ENCODE measurements around the gene RHPN2. TPM values are rescaled to one million over a fixed set of nuclear protein-coding genes. Genes with fewer than 3 reads are reported as not detected.

RHPN2 gene
- total RNA-seq = under 1 TPM; 0.31 to 0.75 TPM

DNA sequence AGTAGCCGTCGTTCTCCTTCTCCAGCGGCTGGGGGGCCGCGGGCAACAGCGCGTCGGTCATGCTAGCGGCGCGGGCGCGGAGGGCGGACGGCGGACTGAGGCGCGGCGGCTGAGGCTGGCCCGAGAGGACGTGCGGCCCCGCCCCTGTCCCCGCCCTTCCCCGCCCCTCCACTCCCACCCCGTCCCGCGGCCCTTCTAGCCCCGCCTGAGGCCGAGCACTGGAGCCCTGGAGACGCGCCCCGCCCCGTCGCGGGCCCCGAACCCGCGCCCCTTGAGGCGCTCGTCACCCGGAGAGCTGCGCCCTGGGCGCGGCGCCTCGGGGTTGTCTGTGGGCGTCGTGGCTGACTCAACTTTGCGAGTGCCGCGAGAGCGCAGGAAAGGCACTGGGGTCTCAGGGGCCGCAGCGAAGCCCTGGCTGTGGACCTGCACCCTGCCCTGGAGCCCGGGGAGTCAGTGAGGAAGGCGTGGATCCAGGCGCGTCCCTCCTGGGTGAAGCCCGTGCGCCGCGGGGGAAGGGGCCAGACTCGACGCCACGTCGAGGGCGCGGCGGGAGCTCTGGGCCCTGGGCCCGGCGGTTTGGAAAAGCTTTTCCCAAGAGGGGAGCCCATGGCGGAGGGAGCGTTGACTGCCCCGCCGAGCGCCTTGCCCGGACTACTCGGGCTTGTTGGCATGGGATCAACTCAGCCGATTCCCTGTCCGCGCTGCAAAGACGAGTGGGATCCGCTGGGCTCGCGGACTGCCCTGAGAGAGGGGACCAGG is at the start of gene RHPN2:
RHPN2 (minus strand) TSS at position 97 of the 759 bp plus-strand sequence; CDS start at position 61, 36 bp downstream.
- H3K4me3 Mint-ChIP-seq = peak within 1 kb of the TSS; percentile 22
- peak; percentile 86 to 90 for ATAC-seq
- H3K27me3 Mint-ChIP-seq = peaks cover 12 to 17% of the 10 kb centered on the region in 2 donors
- DNase-seq (ENCODE audit: low spot score) = no peak
- H3K4me1 Mint-ChIP-seq (ENCODE audit: low read depth in 2 of 2) = no peaks in the 10 kb centered on the region
- no peaks in the 10 kb centered on the region for H3K9me3 Mint-ChIP-seq
- no peak within 1 kb of the TSS for H3K27ac Mint-ChIP-seq
- no peaks in the 10 kb centered on the region for H3K36me3 Mint-ChIP-seq

DNA sequence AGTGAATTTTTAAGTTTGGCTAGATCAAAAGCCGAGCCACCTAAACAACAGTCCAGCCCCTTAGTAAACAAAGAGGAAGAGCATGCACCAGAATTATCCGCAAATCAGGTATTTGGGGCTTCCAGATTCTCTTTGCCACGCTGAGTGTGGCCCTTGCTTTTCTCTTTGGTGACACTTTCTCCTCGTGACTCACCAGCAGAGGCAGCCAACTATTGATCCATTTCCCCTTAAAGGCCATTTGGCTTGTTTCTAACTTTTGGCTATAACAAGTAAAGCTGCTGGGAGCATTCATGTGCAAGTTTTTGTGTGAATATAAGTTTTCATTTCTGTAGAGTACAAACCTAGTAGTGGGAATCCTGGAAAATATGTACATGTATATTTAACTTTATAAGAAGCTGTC is 49.6 kb upstream of the RHPN2 start:
- no peaks in the 10 kb centered on the region for H3K9me3 Mint-ChIP-seq
- no peak overlapping the region for H3K4me3 Mint-ChIP-seq

DNA sequence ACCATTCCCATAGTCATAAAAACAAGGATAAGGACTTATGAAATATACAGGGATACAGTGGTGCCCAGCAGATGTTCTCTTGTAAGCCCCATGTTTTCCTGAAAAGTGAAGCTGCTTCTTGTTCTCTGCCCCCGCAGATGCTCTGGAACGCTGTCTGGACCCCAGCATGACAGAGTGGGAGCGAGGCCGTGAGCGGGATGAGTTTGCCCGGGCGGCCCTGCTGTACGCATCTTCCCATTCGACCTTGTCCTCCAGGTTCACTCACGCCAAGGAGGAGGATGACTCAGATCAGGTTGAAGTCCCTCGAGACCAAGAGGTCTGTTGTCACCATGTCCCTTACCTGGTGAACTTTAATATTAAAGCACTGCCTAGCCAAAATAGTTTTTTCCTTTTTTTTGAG is 46.9 kb upstream of the RHPN2 start:
- Mint-ChIP-seq H3K9me3 (no peaks in the 10 kb centered on the region), H3K4me3 (no peak overlapping the region), H3K27me3 (no peaks in the 10 kb centered on the region), H3K27ac (no peak overlapping the region), H3K36me3 (peaks cover 22% of the 10 kb centered on the region), H3K4me1 (ENCODE audit: low read depth in 2 of 2) (no peaks in the 10 kb centered on the region)
- DNase-seq (ENCODE audit: low spot score) = no peak
- no peak for ATAC-seq

More for the DNA sequence above, 49.6 kb upstream of the RHPN2 start:
- H3K27me3 Mint-ChIP-seq = no peaks in the 10 kb centered on the region
- DNase-seq (ENCODE audit: low spot score) (no peak), ATAC-seq (no peak)
- H3K36me3 Mint-ChIP-seq = peaks cover 29% of the 10 kb centered on the region
- no peaks in the 10 kb centered on the region for H3K4me1 Mint-ChIP-seq (ENCODE audit: low read depth in 2 of 2)
- no peak overlapping the region for H3K27ac Mint-ChIP-seq

DNA sequence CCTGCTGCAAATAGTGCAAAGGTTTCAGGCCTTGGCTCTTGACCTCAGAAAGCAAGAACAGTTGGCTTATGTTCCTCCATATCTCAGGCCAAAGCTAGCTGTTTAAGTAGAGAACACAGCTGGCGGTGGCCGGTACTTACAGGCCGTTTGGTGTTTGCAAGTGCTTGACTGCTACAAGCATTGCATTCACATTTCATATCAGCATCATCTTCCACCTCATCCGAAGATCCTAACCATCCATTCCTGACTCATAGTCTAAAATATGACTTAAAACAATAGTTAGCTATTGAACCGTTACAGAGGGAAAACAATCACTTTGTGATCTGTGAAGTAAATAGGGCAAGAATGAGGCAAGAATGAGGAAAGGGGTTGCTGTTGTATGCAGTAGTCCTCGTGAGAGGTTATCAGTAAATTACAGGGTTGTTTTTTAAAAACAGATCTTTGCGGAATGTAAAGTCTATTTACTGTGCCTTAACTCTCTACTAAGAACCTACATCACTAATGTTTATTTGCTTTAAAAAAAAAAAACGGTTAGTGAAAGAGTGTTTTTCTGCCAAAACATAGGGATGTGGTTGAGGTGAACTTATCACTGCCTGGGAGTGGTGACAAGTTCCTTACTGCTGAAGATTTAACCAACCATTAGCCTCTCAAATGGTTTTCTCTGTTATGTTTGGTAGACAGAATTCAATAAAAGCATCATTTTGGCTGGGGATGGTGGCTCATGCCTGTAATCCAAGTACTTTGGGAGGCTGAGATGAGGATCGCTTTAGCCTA is 45.6 kb upstream of the RHPN2 start:
- ATAC-seq (no peak), DNase-seq (ENCODE audit: low spot score) (no peak)
- Mint-ChIP-seq H3K27ac (no peak overlapping the region), H3K27me3 (no peaks in the 10 kb centered on the region), H3K9me3 (no peaks in the 10 kb centered on the region), H3K4me1 (ENCODE audit: low read depth in 2 of 2) (no peaks in the 10 kb centered on the region), H3K4me3 (no peak overlapping the region), H3K36me3 (peaks cover 15% of the 10 kb centered on the region)

DNA sequence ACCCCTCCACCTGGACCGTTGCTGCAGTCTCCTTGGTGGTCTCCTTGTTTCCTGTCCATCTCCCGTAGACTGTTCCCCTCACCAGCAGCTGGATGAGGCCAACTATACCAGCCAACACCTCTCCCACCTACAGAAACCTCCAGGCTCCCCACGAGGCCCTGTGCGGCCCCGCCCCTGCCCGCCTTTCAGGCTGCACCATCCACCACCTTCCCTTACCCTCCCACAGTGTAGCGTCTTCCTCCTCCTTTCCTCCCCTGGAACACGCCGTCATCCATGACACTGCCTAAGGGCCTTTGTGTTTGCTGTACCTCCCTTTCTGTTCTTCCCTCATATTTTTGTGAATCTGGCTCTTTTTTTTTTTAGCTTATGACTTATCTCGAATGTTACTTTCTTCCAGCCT is 43.5 kb upstream of the RHPN2 start:
- DNase-seq (ENCODE audit: low spot score) (no peak), ATAC-seq (no peak)
- H3K9me3 Mint-ChIP-seq = no peaks in the 10 kb centered on the region
- no peaks in the 10 kb centered on the region for H3K27me3 Mint-ChIP-seq
- H3K4me3 Mint-ChIP-seq = no peak overlapping the region
- no peak overlapping the region for H3K27ac Mint-ChIP-seq
- no peaks in the 10 kb centered on the region for H3K4me1 Mint-ChIP-seq (ENCODE audit: low read depth in 2 of 2)
- H3K36me3 Mint-ChIP-seq = peaks cover 16% of the 10 kb centered on the region

DNA sequence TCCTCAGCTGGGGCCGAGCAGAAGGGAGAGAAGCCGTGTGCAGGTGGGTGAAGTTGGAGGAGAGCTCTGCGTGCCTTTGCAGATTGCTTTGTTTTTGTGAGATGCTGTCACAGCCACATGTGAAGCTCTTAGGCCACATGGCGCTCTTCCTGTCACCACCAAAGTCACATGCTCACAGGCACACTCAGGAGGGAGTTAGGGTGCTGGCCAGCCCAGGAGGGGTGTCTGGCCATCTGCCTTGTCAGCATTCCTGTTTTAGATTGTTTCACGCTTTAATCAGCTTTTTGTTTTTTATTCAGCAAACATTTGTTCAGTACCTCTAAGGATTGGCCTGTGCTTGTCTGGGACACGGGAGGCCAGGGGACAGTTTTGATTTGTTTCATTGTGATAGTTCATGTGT is 38.2 kb upstream of the RHPN2 start:
- no peaks in the 10 kb centered on the region for H3K9me3 Mint-ChIP-seq
- H3K36me3 Mint-ChIP-seq = peaks cover 16% of the 10 kb centered on the region
- peak overlapping the region in 1 of 2 donors; percentile 19 for H3K27ac Mint-ChIP-seq
- DNase-seq (ENCODE audit: low spot score) (no peak), ATAC-seq (no peak)
- no peaks in the 10 kb centered on the region for H3K27me3 Mint-ChIP-seq
- H3K4me1 Mint-ChIP-seq (ENCODE audit: low read depth in 2 of 2) = peaks cover 0 to 3% of the 10 kb centered on the region in 2 donors
- H3K4me3 Mint-ChIP-seq = no peak overlapping the region

DNA sequence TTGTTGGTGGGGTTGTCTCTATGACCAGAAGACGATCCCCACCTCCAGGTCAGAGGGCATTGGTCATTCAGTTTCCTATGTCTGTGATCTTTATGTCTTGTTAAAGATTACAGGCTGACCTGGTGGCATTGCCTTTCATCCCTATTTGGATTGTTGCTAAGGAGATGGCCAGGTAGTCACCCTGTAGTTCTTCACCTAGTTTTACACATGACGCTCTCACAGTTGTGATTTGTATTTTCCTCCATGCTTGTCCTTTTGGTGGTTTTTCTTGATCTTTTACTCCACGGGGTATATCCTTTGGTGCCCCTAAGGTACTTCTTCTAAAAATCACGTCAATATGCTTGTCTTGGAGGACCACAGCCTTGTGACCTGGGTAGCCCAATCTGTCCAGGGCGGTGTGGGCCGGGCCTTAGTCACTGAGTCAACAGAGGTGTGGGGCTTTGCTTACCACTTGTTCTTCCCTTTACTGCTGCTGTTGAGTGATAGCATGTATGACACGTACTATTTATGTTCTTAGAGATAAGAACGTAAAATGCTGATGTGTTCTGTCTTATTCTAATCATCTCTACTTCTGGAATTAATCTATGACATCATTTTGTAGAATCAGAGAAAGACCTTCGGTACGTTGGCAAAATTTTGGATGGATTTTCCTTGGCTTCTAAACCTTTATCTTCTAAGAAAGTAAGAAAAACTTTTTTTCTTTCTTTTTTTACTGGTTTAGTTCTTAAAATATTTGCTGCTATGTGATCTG is 36.4 kb upstream of the RHPN2 start:
- H3K4me1 Mint-ChIP-seq (ENCODE audit: low read depth in 2 of 2) = peaks cover 0 to 9% of the 10 kb centered on the region in 2 donors
- peaks cover 27% of the 10 kb centered on the region for H3K36me3 Mint-ChIP-seq
- H3K27me3 Mint-ChIP-seq = no peaks in the 10 kb centered on the region
- H3K4me3 Mint-ChIP-seq = no peak overlapping the region
- ATAC-seq (no peak), DNase-seq (ENCODE audit: low spot score) (no peak)
- no peak overlapping the region for H3K27ac Mint-ChIP-seq
- H3K9me3 Mint-ChIP-seq = no peaks in the 10 kb centered on the region

DNA sequence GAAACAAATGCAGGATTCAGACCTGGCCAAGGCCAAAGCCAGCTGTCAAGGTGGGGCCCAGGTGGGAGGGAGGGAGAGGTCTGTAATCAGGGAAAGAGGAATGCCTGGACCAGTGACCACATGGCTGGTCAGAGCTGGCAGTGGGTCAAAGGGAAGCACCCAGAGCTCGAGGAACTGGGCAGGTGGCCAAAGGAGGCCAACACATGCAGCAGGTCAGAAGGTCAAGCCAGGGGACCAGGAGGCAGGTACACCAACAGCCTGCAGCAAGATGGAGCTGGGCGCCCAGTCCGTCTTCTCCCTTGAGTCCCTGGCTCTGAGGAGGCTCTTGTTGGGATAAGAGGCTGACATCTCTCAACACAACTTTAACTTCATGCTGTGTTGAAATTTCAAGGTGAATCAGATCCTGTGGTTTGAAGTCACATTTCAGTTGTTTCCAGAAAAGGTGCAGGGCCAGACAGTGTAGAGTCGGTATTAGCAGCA is 33.4 kb upstream of the RHPN2 start:
- ATAC-seq (no peak), DNase-seq (ENCODE audit: low spot score) (no peak)
- Mint-ChIP-seq H3K9me3 (no peaks in the 10 kb centered on the region), H3K27ac (no peak overlapping the region), H3K4me1 (ENCODE audit: low read depth in 2 of 2) (peaks cover 0 to 9% of the 10 kb centered on the region in 2 donors), H3K4me3 (no peak overlapping the region), H3K36me3 (peaks cover 28% of the 10 kb centered on the region), H3K27me3 (no peaks in the 10 kb centered on the region)

DNA sequence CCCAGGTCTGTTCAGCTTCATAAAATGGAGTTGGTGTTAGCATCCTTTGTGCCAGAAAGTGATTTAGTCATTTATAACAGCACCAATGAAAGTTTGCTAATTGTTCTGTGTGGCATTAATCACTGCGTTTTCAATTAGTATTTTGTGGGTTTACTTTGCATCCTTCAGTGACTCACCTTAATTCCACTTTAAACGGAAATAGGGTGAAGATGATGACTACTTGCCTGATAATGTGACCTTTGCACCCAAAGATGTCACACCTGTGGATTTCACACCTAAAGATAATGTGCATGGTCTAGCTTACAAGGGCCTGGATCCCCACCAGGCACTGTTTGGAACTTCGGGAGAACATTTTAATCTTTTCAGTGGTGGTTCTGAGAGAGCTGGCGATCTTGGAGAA is 31.3 kb upstream of the RHPN2 start:
- H3K4me1 Mint-ChIP-seq (ENCODE audit: low read depth in 2 of 2) = peaks cover 0 to 6% of the 10 kb centered on the region in 2 donors
- no peak overlapping the region for H3K4me3 Mint-ChIP-seq
- DNase-seq (ENCODE audit: low spot score) = no peak
- no peak overlapping the region for H3K27ac Mint-ChIP-seq
- no peaks in the 10 kb centered on the region for H3K9me3 Mint-ChIP-seq
- H3K27me3 Mint-ChIP-seq = no peaks in the 10 kb centered on the region
- no peak for ATAC-seq
- H3K36me3 Mint-ChIP-seq = peaks cover 21% of the 10 kb centered on the region

DNA sequence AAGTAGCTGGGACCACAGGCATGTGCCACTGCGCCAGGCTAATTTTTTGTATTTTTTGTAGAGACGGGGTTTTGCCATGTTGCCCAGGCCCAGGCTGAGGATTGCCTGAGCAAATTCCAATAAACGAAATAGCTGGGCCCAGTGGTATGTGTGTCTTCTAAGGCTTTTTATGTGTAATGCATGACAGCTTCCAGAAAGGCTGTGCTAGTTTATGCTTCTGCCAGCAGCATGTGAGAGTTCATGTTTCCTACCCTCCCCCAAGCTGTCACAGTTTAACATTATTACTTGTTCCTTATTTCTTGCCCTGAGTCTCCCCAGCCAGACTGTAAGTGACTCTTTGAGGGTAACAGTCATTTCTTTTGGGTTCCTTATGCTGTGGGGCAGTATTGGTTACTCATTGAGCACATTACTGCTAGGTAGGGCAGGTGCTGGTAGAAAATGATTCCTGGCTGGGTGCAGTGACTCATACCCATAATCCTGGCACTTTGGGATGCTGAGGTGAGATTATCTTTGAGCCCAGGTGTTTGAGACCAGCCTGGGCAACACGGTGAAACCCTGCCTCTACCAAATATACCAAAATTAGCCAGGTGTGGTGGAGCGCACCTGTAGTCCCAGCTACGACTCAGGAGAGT is 29.9 kb upstream of the RHPN2 start:
- no peaks in the 10 kb centered on the region for H3K27me3 Mint-ChIP-seq
- DNase-seq (ENCODE audit: low spot score) (no peak), ATAC-seq (no peak)
- peaks cover 0 to 9% of the 10 kb centered on the region in 2 donors for H3K4me1 Mint-ChIP-seq (ENCODE audit: low read depth in 2 of 2)
- H3K27ac Mint-ChIP-seq = no peak overlapping the region
- H3K9me3 Mint-ChIP-seq = no peaks in the 10 kb centered on the region
- no peak overlapping the region for H3K4me3 Mint-ChIP-seq
- peaks cover 25% of the 10 kb centered on the region for H3K36me3 Mint-ChIP-seq

DNA sequence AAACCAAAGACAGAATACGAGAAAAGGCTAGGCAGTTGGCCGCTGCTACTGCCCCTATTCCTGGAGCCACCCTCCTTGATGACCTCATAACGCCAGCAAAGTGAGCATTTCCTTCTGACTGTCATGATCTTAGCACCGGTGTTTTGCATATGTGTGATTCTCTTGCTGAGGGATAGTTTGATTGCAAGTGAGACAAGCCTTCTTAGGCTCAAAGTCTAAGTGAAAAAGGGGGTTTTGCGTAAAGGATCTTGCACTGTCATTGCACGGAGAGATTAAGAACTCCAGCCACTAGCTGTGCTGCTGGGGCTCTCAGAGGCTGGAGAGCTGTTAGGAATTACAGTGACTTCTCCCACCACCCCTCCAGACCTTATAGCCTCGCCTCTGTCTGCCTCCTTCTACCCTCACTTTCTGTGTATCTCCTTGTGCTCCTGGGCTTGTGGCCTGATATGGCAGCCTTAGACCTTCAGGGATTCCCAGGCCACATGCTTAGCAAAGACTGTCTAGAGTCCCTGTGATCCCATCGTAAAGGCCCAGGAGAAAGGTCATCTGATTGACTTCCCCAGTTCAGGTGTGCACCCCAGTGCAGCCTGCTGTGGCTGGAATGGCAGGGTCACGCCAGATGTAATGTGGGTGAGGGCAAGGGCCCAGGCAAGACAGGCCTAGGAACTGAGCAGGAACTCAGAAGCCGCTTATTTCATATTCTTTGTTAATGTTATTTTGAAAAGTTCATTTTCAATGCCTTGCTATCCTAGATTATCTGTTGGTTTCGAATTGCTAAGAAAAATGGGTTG is 28.9 kb upstream of the RHPN2 start:
- Mint-ChIP-seq H3K27me3 (no peaks in the 10 kb centered on the region), H3K4me3 (no peak overlapping the region), H3K36me3 (peaks cover 25% of the 10 kb centered on the region), H3K27ac (no peak overlapping the region), H3K4me1 (ENCODE audit: low read depth in 2 of 2) (peaks cover 4 to 9% of the 10 kb centered on the region in 2 donors), H3K9me3 (no peaks in the 10 kb centered on the region)
- ATAC-seq = no peak
- DNase-seq (ENCODE audit: low spot score) = no peak

DNA sequence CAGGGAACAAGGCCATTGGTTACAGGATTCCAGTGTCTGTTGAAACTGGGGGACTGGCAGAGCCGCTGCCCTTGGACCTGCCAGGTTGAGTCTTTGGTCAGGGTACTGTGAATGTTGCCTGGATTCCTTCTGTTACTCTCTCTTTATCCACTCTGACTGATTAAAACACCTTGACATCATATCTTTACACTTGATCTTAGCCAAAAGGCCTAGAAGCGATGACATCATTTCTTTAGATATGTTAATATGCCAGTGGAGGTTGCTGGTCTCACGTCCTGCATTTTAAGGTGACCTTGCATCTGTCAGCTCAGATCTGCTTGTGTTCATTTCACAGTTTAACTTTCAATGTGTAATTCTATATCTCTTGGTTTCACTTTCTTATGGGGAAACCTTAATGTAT is 25.5 kb upstream of the RHPN2 start:
- DNase-seq (ENCODE audit: low spot score) = no peak
- no peaks in the 10 kb centered on the region for H3K9me3 Mint-ChIP-seq
- no peaks in the 10 kb centered on the region for H3K27me3 Mint-ChIP-seq
- H3K27ac Mint-ChIP-seq = no peak overlapping the region
- peaks cover 6% of the 10 kb centered on the region for H3K36me3 Mint-ChIP-seq
- no peak for ATAC-seq
- H3K4me3 Mint-ChIP-seq = no peak overlapping the region
- peaks cover 3 to 4% of the 10 kb centered on the region in 2 donors for H3K4me1 Mint-ChIP-seq (ENCODE audit: low read depth in 2 of 2)

DNA sequence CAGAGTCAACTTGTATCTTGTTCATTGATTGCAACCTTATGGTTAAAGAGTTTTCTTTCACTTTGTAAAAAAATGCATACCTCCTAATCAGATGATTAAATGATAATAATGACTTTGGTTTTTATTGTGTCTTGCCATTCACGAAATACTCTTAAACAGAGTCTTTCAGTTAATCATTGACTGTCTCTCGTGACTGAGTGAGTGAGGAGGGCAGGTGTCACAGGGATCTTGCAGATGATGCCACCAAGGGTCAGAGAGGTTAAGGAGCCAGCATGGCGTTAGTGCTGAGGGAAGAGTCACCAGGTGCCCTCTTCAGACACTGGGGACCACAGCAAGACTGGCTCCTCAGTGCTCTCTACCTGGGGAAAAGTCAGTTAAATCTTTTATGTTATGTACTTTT is 24.3 kb upstream of the RHPN2 start:
- H3K36me3 Mint-ChIP-seq = peaks cover 6% of the 10 kb centered on the region
- H3K4me1 Mint-ChIP-seq (ENCODE audit: low read depth in 2 of 2) = peaks cover 3 to 4% of the 10 kb centered on the region in 2 donors
- no peak overlapping the region for H3K4me3 Mint-ChIP-seq
- ATAC-seq (no peak), DNase-seq (ENCODE audit: low spot score) (no peak)
- no peaks in the 10 kb centered on the region for H3K27me3 Mint-ChIP-seq
- H3K27ac Mint-ChIP-seq = no peak overlapping the region
- H3K9me3 Mint-ChIP-seq = no peaks in the 10 kb centered on the region

Data from natural killer cell treated with Interleukin-12 subunit alpha and Interleukin-12 subunit beta and Interleukin-15 and Interleukin-18, amount 100 ng/mL, for 72 hours (primary cell).